PC-3 (cell line): Measurements from ENCODE around the gene JADE2.

ENCODE experiments used
- EZH2 ChIP-seq: fragments of 300-600 bp; sonication (generic); IDR thresholded peaks from one replicate; pipeline ENCODE4 v1.6.1; 2017; ENCODE audit warnings: antibody characterized with exemption, mild to moderate bottlenecking, low read length; ENCODE audit not compliant: unreplicated experiment
- TF ChIP-seq, protein P1 (sequence below): fragments of 300-600 bp; sonication (generic); conservative IDR thresholded peaks from 2 replicates; pipeline ENCODE4 v1.5.1; 2017; ENCODE audit warnings: antibody characterized with exemption, low read depth, mild to moderate bottlenecking, low read length

DNA sequence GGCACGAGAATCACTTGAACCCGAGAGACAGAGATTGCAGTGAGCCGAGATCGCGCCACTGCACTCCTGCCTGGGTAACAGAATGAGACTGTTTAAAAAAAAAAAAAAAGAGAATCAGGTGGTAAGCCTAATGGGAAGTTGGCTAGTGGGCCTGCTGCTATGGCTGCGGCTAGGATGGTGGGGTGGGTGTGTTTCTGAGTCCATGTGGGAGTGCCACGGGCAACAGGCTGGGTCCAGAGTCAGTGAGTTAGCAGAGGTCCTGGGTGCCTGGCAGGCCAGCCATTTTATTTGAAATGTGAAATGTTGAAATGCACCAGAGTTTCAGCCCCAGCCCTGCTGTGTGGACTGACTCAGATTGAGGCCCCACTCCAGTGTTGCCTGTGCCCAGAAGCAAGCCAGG, 37.8 kb downstream of the JADE2 start:
- TF ChIP-seq, protein P1, sequence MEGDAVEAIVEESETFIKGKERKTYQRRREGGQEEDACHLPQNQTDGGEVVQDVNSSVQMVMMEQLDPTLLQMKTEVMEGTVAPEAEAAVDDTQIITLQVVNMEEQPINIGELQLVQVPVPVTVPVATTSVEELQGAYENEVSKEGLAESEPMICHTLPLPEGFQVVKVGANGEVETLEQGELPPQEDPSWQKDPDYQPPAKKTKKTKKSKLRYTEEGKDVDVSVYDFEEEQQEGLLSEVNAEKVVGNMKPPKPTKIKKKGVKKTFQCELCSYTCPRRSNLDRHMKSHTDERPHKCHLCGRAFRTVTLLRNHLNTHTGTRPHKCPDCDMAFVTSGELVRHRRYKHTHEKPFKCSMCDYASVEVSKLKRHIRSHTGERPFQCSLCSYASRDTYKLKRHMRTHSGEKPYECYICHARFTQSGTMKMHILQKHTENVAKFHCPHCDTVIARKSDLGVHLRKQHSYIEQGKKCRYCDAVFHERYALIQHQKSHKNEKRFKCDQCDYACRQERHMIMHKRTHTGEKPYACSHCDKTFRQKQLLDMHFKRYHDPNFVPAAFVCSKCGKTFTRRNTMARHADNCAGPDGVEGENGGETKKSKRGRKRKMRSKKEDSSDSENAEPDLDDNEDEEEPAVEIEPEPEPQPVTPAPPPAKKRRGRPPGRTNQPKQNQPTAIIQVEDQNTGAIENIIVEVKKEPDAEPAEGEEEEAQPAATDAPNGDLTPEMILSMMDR: no peak
- no peak for TF ChIP-seq EZH2
